ENCODE data around the gene ABHD14A. TPM values are rescaled to one million over a fixed set of nuclear protein-coding genes. Genes with fewer than 3 reads are reported as not detected.

ABHD14A gene
- total and polyA plus RNA-seq, 9 donors, result 11.1 to 17.6 (median 13.9) TPM

DNA sequence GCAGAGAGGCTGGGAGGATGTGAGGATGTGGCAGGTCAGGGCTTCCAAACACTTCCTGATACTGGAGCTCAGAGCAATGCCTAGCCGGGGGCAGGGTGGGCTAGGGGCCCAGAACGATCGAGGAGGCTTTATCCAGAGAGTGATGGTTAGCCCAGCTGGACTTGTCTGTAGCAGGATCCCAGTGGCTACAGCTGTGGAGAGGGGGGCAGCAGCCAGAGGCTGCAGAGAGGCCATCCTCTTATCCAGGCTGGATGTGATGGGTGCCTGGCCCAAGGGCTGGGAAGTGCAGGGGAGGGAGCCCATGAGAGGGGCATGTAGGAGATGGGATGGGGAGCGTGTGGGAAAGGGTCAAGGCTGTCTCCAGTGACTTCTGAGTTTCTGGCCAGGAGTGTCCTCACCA is 28.1 kb upstream of the ABHD14A start:
- no peak for DNase-seq
- Histone ChIP-seq H3K27ac (ENCODE audit: low read length) (no peak overlapping the region), H3K27me3 (ENCODE audit: control insufficient read depth, insufficient read depth, low read length) (peaks cover 2% of the 10 kb centered on the region), H3K4me1 (ENCODE audit: control insufficient read depth, insufficient read depth, low read length) (peaks cover 14% of the 10 kb centered on the region), H3K36me3 (ENCODE audit: control insufficient read depth, insufficient read depth, low read length) (no peaks in the 10 kb centered on the region), H3K9me3 (replicated peaks; ENCODE audit: control insufficient read depth, low read depth, low read length) (no peaks in the 10 kb centered on the region), H3K4me3 (ENCODE audit: low read length) (no peak overlapping the region)
- 48% methylated on average over 3 of the region's 4 CpGs for WGBS (ENCODE audit: insufficient coverage)

DNA sequence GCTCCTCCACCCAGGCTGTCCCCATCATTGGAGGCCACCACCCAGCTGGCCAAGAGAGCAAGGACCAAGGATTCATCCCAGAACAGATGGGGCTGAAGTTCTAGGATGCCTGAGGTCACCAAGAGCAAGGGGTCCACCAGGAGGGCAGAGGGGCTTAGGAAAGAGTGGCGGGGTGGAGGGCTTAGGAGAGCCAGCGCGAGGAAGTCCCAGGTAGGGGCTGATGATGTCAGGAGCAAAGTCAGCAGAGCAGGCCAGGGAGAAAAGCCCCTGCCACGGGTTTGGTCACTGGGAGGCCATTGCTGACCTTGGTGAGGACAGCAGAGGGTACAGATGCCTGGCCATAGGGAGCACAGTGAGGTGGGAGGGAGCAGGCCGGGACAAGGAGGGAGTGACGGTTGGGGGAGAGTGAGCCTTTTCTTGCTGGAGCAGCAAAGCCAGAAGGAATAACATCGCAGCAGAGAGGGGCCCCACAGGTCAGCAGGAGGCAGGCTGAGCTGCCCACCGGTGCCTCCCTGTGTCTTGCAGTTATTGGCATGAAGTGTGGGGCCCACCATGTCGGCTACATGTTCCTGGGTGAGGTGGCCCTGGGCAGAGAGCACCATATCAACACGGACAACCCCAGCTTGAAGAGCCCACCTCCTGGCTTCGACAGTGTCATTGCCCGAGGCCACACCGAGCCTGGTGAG is 27.5 kb upstream of the ABHD14A start:
- WGBS (ENCODE audit: insufficient coverage), result 66% methylated on average over 12 of the region's 13 CpGs
- Histone ChIP-seq H3K27me3 (ENCODE audit: control insufficient read depth, insufficient read depth, low read length) (peaks cover 2% of the 10 kb centered on the region), H3K4me1 (ENCODE audit: control insufficient read depth, insufficient read depth, low read length) (peaks cover 12% of the 10 kb centered on the region), H3K9me3 (replicated peaks; ENCODE audit: control insufficient read depth, low read depth, low read length) (no peaks in the 10 kb centered on the region), H3K27ac (ENCODE audit: low read length) (no peak overlapping the region), H3K4me3 (ENCODE audit: low read length) (no peak overlapping the region), H3K36me3 (ENCODE audit: control insufficient read depth, insufficient read depth, low read length) (no peaks in the 10 kb centered on the region)
- no peak for DNase-seq

GRCh38 chr3:51948016-51948580 is 26.8 kb upstream of the ABHD14A start:
- peaks cover 4% of the 10 kb centered on the region for H3K4me1 ChIP-seq (ENCODE audit: control insufficient read depth, insufficient read depth, low read length)
- WGBS (ENCODE audit: insufficient coverage), result 83% methylated on average over 9 of the region's 10 CpGs
- H3K27me3 ChIP-seq (ENCODE audit: control insufficient read depth, insufficient read depth, low read length), result peaks cover 2% of the 10 kb centered on the region
- no peak overlapping the region for H3K4me3 ChIP-seq (ENCODE audit: low read length)
- DNase-seq, result no peak
- H3K27ac ChIP-seq (ENCODE audit: low read length), result no peak overlapping the region
- H3K9me3 ChIP-seq (replicated peaks; ENCODE audit: control insufficient read depth, low read depth, low read length), result no peaks in the 10 kb centered on the region
- no peaks in the 10 kb centered on the region for H3K36me3 ChIP-seq (ENCODE audit: control insufficient read depth, insufficient read depth, low read length)

GRCh38 chr3:51949121-51949520 is 25.7 kb upstream of the ABHD14A start:
- H3K9me3 ChIP-seq (replicated peaks; ENCODE audit: control insufficient read depth, low read depth, low read length), result no peaks in the 10 kb centered on the region
- H3K27ac ChIP-seq (ENCODE audit: low read length), result no peak overlapping the region
- H3K4me3 ChIP-seq (ENCODE audit: low read length), result no peak overlapping the region
- H3K4me1 ChIP-seq (ENCODE audit: control insufficient read depth, insufficient read depth, low read length), result no peaks in the 10 kb centered on the region
- no peak for DNase-seq
- no peaks in the 10 kb centered on the region for H3K36me3 ChIP-seq (ENCODE audit: control insufficient read depth, insufficient read depth, low read length)
- H3K27me3 ChIP-seq (ENCODE audit: control insufficient read depth, insufficient read depth, low read length), result peaks cover 6% of the 10 kb centered on the region
- WGBS (ENCODE audit: insufficient coverage), result 82% methylated on average over 5 of the region's 5 CpGs

DNA sequence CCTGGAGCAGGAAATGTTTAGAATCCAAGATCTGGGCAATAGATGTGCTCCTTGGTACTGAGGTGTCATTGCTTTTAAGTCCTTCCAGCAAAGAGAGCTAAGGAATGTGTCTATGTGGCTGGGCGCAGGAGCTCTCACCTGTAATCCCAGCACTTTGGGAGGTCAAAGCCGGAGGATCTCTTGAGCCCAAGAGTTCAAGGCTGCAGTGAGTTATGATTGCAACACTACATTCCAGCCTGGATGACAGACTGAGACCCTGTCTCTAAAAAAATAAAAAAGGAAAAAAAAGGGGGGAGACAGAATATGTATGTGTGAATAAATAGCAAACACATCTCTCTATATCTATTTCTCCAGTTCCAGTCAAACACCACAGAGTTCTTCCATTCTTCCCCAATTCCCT is 24.0 kb upstream of the ABHD14A start:
- WGBS (ENCODE audit: insufficient coverage), result 100% methylated on average over 1 of the region's 2 CpGs
- DNase-seq, result no peak
- peaks cover 9% of the 10 kb centered on the region for H3K4me1 ChIP-seq (ENCODE audit: control insufficient read depth, insufficient read depth, low read length)
- no peak overlapping the region for H3K4me3 ChIP-seq (ENCODE audit: low read length)
- H3K9me3 ChIP-seq (replicated peaks; ENCODE audit: control insufficient read depth, low read depth, low read length), result no peaks in the 10 kb centered on the region
- peaks cover 17% of the 10 kb centered on the region for H3K27me3 ChIP-seq (ENCODE audit: control insufficient read depth, insufficient read depth, low read length)
- H3K36me3 ChIP-seq (ENCODE audit: control insufficient read depth, insufficient read depth, low read length), result no peaks in the 10 kb centered on the region
- H3K27ac ChIP-seq (ENCODE audit: low read length), result no peak overlapping the region

- no peak for DNase-seq
- Histone ChIP-seq H3K36me3 (ENCODE audit: control insufficient read depth, insufficient read depth, low read length) (peaks cover 14% of the 10 kb centered on the region), H3K27me3 (ENCODE audit: control insufficient read depth, insufficient read depth, low read length) (peaks cover 17% of the 10 kb centered on the region), H3K9me3 (replicated peaks; ENCODE audit: control insufficient read depth, low read depth, low read length) (no peaks in the 10 kb centered on the region), H3K4me1 (ENCODE audit: control insufficient read depth, insufficient read depth, low read length) (peaks cover 22% of the 10 kb centered on the region), H3K4me3 (ENCODE audit: low read length) (no peak overlapping the region), H3K27ac (ENCODE audit: low read length) (no peak overlapping the region)
- no CpG with 5 or more reads among the region's 3 CpGs for WGBS (ENCODE audit: insufficient coverage)
Observed at GRCh38 chr3:51953445-51953844, 21.4 kb upstream of the ABHD14A start.

DNA sequence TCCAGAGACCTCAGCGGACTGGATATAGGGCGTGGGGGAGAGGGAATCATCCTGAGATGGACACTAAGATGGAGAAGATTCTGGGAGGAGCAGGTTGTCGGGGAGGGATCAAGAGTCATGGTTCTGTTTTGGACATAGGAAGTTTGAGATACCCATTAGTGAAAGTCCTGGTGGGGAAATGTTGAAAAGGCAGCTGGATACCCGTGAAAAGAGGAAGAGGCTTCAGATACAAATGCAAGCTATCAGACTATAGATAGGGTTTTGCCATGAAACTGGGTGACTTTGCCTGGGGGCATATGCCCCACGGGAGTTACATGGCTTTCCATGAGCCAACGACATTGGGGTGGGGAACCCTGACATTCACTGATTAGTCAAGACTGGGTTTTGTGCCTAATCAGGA is 20.8 kb upstream of the ABHD14A start:
- Histone ChIP-seq H3K36me3 (ENCODE audit: control insufficient read depth, insufficient read depth, low read length) (peaks cover 21% of the 10 kb centered on the region), H3K9me3 (replicated peaks; ENCODE audit: control insufficient read depth, low read depth, low read length) (no peaks in the 10 kb centered on the region), H3K27ac (ENCODE audit: low read length) (no peak overlapping the region), H3K27me3 (ENCODE audit: control insufficient read depth, insufficient read depth, low read length) (peaks cover 17% of the 10 kb centered on the region), H3K4me1 (ENCODE audit: control insufficient read depth, insufficient read depth, low read length) (peaks cover 22% of the 10 kb centered on the region), H3K4me3 (ENCODE audit: low read length) (no peak overlapping the region)
- WGBS (ENCODE audit: insufficient coverage), result 72% methylated on average over 6 of the region's 6 CpGs
- no peak for DNase-seq

- H3K36me3 ChIP-seq (ENCODE audit: control insufficient read depth, insufficient read depth, low read length), result peaks cover 27% of the 10 kb centered on the region
- H3K27me3 ChIP-seq (ENCODE audit: control insufficient read depth, insufficient read depth, low read length), result peaks cover 17% of the 10 kb centered on the region
- H3K4me3 ChIP-seq (ENCODE audit: low read length), result no peak overlapping the region
- H3K9me3 ChIP-seq (replicated peaks; ENCODE audit: control insufficient read depth, low read depth, low read length), result no peaks in the 10 kb centered on the region
- DNase-seq, result no peak
- 83% methylated on average over 1 of the region's 1 CpG for WGBS (ENCODE audit: insufficient coverage)
- peaks cover 22% of the 10 kb centered on the region for H3K4me1 ChIP-seq (ENCODE audit: control insufficient read depth, insufficient read depth, low read length)
- H3K27ac ChIP-seq (ENCODE audit: low read length), result no peak overlapping the region
Observed at GRCh38 chr3:51954713-51955112, 20.2 kb upstream of the ABHD14A start.

DNA sequence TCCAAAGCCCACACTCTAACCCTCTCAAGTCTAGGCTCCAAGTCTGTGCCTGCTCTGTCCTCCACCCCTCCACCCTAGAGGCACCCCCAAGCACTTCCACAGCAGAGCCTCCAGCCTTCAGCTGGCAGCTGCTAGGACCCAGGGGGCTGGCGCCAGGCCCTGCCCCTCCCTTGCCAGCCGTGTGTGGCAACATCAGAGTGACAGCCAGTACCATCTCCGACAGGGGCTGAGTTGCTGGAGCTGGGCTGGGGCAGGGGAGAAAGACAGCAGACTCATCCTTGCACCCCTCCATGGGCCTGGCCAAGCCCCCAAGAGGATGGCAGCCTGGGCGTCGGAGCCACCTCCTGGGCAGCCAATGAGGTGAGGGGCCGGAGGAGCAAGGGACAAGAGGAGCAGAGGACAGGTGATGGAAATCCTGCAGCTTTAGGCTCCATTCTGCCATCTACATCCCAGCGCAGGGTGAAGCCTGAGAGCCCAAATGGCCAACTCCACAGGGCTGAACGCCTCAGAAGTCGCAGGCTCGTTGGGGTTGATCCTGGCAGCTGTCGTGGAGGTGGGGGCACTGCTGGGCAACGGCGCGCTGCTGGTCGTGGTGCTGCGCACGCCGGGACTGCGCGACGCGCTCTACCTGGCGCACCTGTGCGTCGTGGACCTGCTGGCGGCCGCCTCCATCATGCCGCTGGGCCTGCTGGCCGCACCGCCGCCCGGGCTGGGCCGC is 19.5 kb upstream of the ABHD14A start, which contains the start of gene GPR62:
GPR62 (plus strand) TSS at position 207 of the 718 bp plus-strand sequence; CDS start at position 479, 272 bp downstream.
- peaks cover 17% of the 10 kb centered on the region for H3K27me3 ChIP-seq (ENCODE audit: control insufficient read depth, insufficient read depth, low read length)
- H3K36me3 ChIP-seq (ENCODE audit: control insufficient read depth, insufficient read depth, low read length), result peaks cover 33% of the 10 kb centered on the region
- H3K4me3 ChIP-seq (ENCODE audit: low read length), result peak within 1 kb of the TSS; percentile 8
- H3K27ac ChIP-seq (ENCODE audit: low read length), result no peak within 1 kb of the TSS
- no peak for DNase-seq
- WGBS (ENCODE audit: insufficient coverage), result 13% methylated on average over 30 of the region's 33 CpGs
- H3K4me1 ChIP-seq (ENCODE audit: control insufficient read depth, insufficient read depth, low read length), result peaks cover 22% of the 10 kb centered on the region
- no peaks in the 10 kb centered on the region for H3K9me3 ChIP-seq (replicated peaks; ENCODE audit: control insufficient read depth, low read depth, low read length)

All from muscle of leg (tissue), 11 donors.